Measurements from ENCODE around the gene ADGRD1.

Gene ADGRD1

DNA sequence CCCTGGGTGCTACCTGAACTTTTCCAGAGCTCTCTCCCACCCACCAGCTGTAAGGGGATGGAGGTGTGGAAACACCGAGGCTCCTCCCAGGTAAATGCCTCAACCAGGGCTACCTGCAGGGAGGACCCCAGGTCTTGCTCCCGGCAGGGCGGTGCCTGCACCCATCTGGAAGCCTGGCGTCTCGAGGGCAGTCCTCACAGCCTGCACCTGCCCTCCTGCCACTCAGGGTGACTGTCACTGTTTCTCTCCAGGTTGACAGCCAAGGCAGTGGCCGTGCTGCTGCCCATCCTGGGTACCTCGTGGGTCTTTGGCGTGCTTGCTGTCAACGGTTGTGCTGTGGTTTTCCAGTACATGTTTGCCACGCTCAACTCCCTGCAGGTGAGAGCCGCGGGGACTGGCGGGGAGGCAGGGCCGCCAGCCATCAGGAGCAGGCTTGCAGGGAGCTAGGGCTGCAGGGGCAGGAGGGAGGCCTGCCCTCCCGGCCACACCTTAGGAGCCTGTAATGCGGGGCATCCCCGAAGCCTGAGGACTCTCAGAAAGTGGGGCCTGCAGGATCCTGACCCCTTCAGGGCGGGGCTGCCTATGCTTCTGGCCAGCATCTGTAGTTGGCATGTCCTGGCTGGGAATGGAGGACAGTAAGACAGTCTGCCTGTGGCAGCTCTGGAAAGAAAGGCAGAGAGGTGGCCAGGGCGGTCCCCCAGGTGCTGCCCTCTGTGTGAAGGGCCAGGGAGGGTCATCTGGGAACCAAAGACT is 182.3 kb downstream of the ADGRD1 start:
- H3K4me1 ChIP-seq (ENCODE audit: insufficient read depth, poor library complexity, severe bottlenecking) = no peaks in the 10 kb centered on the region
- H3K36me3 ChIP-seq (ENCODE audit: low read depth) = no peaks in the 10 kb centered on the region
- H3K9me3 ChIP-seq (ENCODE audit: severe bottlenecking) = no peaks in the 10 kb centered on the region
- TF ChIP-seq, protein P1, sequence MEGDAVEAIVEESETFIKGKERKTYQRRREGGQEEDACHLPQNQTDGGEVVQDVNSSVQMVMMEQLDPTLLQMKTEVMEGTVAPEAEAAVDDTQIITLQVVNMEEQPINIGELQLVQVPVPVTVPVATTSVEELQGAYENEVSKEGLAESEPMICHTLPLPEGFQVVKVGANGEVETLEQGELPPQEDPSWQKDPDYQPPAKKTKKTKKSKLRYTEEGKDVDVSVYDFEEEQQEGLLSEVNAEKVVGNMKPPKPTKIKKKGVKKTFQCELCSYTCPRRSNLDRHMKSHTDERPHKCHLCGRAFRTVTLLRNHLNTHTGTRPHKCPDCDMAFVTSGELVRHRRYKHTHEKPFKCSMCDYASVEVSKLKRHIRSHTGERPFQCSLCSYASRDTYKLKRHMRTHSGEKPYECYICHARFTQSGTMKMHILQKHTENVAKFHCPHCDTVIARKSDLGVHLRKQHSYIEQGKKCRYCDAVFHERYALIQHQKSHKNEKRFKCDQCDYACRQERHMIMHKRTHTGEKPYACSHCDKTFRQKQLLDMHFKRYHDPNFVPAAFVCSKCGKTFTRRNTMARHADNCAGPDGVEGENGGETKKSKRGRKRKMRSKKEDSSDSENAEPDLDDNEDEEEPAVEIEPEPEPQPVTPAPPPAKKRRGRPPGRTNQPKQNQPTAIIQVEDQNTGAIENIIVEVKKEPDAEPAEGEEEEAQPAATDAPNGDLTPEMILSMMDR (IDR thresholded peaks at IDR 0.05; ENCODE audit: poor library complexity, severe bottlenecking) = no peak
- ATAC-seq (ENCODE audit: low read depth) (no peak), DNase-seq (ENCODE audit: low spot score) (no peak)
- no peak overlapping the region for H3K27ac ChIP-seq (ENCODE audit: poor library complexity, severe bottlenecking)
- H3K27me3 ChIP-seq (ENCODE audit: insufficient read depth, poor library complexity, severe bottlenecking) = no peaks in the 10 kb centered on the region
- no peak overlapping the region for H3K4me3 ChIP-seq (ENCODE audit: severe bottlenecking)

DNA sequence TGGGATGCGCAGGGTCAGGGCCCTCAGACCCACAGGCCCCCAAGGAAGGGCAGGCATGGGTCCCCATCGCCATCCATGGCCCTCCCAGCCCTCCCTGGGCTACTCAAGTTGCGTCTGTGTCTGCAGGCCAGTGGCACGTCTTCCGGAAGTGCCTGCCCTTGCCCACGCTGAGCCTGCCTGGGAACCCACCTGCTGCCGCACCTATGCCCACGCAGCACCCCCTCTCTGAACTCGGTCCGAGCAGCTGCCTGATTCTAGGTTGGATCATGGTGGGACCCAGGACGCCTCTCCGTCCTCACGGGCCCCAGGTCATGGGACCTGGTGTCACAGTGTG is 182.8 kb downstream of the ADGRD1 start:
- Histone ChIP-seq H3K36me3 (ENCODE audit: low read depth) (no peaks in the 10 kb centered on the region), H3K4me3 (ENCODE audit: severe bottlenecking) (no peak overlapping the region), H3K9me3 (ENCODE audit: severe bottlenecking) (no peaks in the 10 kb centered on the region), H3K27ac (ENCODE audit: poor library complexity, severe bottlenecking) (no peak overlapping the region), H3K27me3 (ENCODE audit: insufficient read depth, poor library complexity, severe bottlenecking) (no peaks in the 10 kb centered on the region), H3K4me1 (ENCODE audit: insufficient read depth, poor library complexity, severe bottlenecking) (no peaks in the 10 kb centered on the region)
- no peak for DNase-seq (ENCODE audit: low spot score)
- no peak for ATAC-seq (ENCODE audit: low read depth)
- TF ChIP-seq, protein P1 (IDR thresholded peaks at IDR 0.05; ENCODE audit: poor library complexity, severe bottlenecking) = no peak

DNA sequence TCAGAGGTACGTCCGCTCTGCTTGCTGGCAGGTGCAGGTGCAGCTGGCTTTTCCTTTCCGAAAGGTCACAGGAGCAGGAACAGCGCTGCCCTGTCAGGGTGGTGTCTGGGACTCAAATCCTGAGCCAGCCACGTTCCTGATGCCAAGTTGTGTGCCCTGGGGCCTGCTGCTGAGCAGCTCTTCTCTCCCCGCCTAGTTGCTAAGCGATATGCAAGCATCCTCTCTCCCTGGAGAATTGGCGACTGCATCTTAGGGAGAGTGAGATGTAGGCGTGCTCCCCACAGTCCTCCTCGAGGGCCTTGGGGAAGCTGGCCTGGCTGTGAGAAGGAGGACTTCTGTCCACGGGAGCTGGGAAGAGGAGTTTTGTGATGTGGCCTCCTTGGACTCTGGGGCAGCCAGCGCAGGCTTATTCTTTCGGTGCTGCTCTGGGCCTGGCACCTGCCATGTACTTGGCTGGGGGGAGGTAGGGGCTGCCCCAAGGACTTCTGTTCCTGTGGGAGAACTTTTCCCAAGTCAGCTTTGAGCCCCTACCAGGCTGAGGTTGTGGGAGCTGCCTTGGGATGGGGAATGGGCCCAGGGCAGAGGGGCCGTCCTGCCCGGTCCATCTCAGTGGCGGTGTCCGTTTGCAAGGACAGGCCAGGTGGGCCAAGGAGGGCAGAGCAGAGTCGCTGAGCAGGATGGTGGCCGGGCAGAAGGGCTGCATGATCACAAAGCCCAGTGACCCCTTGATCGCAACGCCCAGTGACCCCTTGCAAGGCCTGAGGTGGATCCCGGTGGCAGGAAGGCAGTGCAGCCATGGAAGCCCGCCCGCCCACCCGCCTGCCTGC is 183.5 kb downstream of the ADGRD1 start:
- TF ChIP-seq, protein P1 (IDR thresholded peaks at IDR 0.05; ENCODE audit: poor library complexity, severe bottlenecking) = no peak
- no peak for ATAC-seq (ENCODE audit: low read depth)
- Histone ChIP-seq H3K4me3 (ENCODE audit: severe bottlenecking) (no peak overlapping the region), H3K36me3 (ENCODE audit: low read depth) (no peaks in the 10 kb centered on the region), H3K27me3 (ENCODE audit: insufficient read depth, poor library complexity, severe bottlenecking) (no peaks in the 10 kb centered on the region), H3K9me3 (ENCODE audit: severe bottlenecking) (no peaks in the 10 kb centered on the region), H3K4me1 (ENCODE audit: insufficient read depth, poor library complexity, severe bottlenecking) (no peaks in the 10 kb centered on the region), H3K27ac (ENCODE audit: poor library complexity, severe bottlenecking) (no peak overlapping the region)
- DNase-seq (ENCODE audit: low spot score) = no peak

DNA sequence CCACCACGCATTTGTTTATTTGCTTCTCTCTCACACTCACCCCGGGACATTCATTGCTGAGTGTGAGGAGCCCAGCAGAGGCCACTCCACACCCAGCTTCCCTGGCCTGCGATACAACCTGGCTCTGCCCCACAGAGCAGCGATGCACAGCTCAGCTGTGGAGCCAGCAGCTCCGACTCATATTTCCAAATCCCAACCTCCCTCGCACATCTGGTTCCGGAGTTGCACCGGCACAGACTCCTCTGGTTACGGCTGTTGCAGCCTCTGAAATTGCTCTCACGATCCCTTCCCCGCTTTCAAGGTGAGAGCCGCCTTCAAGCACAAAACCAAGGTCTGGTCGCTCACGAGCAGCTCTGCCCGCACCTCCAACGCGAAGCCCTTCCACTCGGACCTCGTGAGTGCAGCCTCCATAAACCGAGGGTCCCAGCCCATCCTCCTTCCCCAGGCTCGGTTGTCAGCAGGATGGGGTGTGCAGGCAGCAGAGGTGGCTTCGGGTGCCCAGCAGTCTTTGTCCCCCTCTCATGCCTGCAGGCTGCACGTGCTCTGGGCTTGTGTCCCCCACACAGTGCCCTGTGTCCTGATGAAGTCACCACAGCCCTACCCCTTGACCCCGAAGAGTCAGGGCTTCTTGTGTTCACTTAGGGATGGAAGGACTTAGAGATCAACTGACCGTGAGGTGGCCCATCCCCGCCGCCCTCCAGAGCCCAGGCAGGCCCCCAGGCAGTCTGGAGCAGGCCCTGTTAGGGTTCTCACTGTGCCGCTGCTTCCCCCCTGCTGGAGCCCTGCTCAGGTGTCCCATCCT is 184.3 kb downstream of the ADGRD1 start:
- no peaks in the 10 kb centered on the region for H3K36me3 ChIP-seq (ENCODE audit: low read depth)
- H3K27ac ChIP-seq (ENCODE audit: poor library complexity, severe bottlenecking) = no peak overlapping the region
- H3K4me3 ChIP-seq (ENCODE audit: severe bottlenecking) = no peak overlapping the region
- TF ChIP-seq, protein P1 (IDR thresholded peaks at IDR 0.05; ENCODE audit: poor library complexity, severe bottlenecking) = no peak
- H3K27me3 ChIP-seq (ENCODE audit: insufficient read depth, poor library complexity, severe bottlenecking) = no peaks in the 10 kb centered on the region
- ATAC-seq (ENCODE audit: low read depth) (no peak), DNase-seq (ENCODE audit: low spot score) (no peak)
- no peaks in the 10 kb centered on the region for H3K4me1 ChIP-seq (ENCODE audit: insufficient read depth, poor library complexity, severe bottlenecking)
- H3K9me3 ChIP-seq (ENCODE audit: severe bottlenecking) = no peaks in the 10 kb centered on the region
